ENCODE measurements around the gene SERPINB10. TPM values are rescaled to one million over a fixed set of nuclear protein-coding genes. Genes with fewer than 3 reads are reported as not detected.

SERPINB10 gene
- total RNA-seq, 1 experiment from 2014 or later = not detected

- Histone ChIP-seq H3K4me3 (ENCODE audit: low read depth, low read length) (no peak overlapping the region), H3K27me3 (replicated peaks; ENCODE audit: control insufficient read depth, insufficient read depth, low read length) (no peaks in the 10 kb centered on the region), H3K9me3 (no peaks in the 10 kb centered on the region), H3K4me1 (no peaks in the 10 kb centered on the region), H3K36me3 (ENCODE audit: control insufficient read depth, insufficient read depth, low read length) (no peaks in the 10 kb centered on the region)
- Mint-ChIP-seq H3K36me3 (ENCODE audit: insufficient read depth, unreplicated experiment) (no peaks in the 10 kb centered on the region), H3K4me1 (ENCODE audit: low read depth, unreplicated experiment) (no peaks in the 10 kb centered on the region), H3K9me3 (ENCODE audit: unreplicated experiment) (no peaks in the 10 kb centered on the region), H3K27ac (ENCODE audit: unreplicated experiment) (no peak overlapping the region), H3K4me3 (ENCODE audit: unreplicated experiment) (no peak overlapping the region), H3K27me3 (ENCODE audit: insufficient read depth, unreplicated experiment) (no peaks in the 10 kb centered on the region)
- ChIA-PET POLR2A (no interaction called here), CTCF (no interaction called here)
- BruUV-seq (replicated peaks) = no TSS peak
- no peak for DNase-seq
- TF ChIP-seq CTCF (IDR thresholded peaks at IDR 0.05; ENCODE audit: insufficient read depth in 1 of 2, low read depth in 1 of 2, low read length in 1 of 2, severe bottlenecking in 1 of 2, unreplicated experiment in 1 of 2) = no peak
- intact Hi-C loops (cut with micrococcal nuclease; ENCODE audit: unreplicated experiment) = no loop called here
These were observed 74.0 kb downstream of the SERPINB10 start for GRCh38 chr18:63981719-63982118.

DNA sequence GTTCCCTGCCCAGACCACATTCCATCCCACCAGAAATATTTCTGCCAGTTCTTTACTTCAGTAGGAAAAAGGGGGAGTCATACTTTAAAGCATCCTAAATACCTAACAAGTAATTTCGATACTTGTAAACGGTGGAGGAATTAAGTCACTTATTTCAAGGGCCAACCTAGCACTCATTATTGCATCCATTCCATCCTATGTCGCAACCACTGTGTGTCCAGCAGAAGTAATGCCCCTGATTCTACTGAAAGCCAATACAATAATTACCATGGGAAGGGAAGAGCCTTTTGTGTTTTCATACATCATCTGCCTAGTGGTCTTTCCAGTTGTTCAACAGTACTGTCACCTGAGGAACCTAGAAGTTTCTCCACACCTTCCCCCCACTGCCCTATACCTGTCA, 74.6 kb downstream of the SERPINB10 start:
- no peaks in the 10 kb centered on the region for H3K36me3 Mint-ChIP-seq (ENCODE audit: insufficient read depth, unreplicated experiment)
- intact Hi-C loops (cut with micrococcal nuclease; ENCODE audit: unreplicated experiment) = no loop called here
- no peak for TF ChIP-seq CTCF (IDR thresholded peaks at IDR 0.05; ENCODE audit: insufficient read depth in 1 of 2, low read depth in 1 of 2, low read length in 1 of 2, severe bottlenecking in 1 of 2, unreplicated experiment in 1 of 2)
- H3K9me3 Mint-ChIP-seq (ENCODE audit: unreplicated experiment) = no peaks in the 10 kb centered on the region
- H3K4me3 ChIP-seq (ENCODE audit: low read depth, low read length) = no peak overlapping the region
- no peaks in the 10 kb centered on the region for H3K27me3 ChIP-seq (replicated peaks; ENCODE audit: control insufficient read depth, insufficient read depth, low read length)
- ChIA-PET POLR2A (no interaction called here), CTCF (no interaction called here)
- no peaks in the 10 kb centered on the region for H3K27me3 Mint-ChIP-seq (ENCODE audit: insufficient read depth, unreplicated experiment)
- no peaks in the 10 kb centered on the region for H3K36me3 ChIP-seq (ENCODE audit: control insufficient read depth, insufficient read depth, low read length)
- no peaks in the 10 kb centered on the region for H3K9me3 ChIP-seq
- H3K4me3 Mint-ChIP-seq (ENCODE audit: unreplicated experiment) = no peak overlapping the region
- H3K27ac Mint-ChIP-seq (ENCODE audit: unreplicated experiment) = no peak overlapping the region
- H3K4me1 Mint-ChIP-seq (ENCODE audit: low read depth, unreplicated experiment) = no peaks in the 10 kb centered on the region
- no TSS peak for BruUV-seq (replicated peaks)
- no peak for DNase-seq
- H3K4me1 ChIP-seq = no peaks in the 10 kb centered on the region

Other genes starting within 250 kb of the SERPINB10 start
- gene SERPINB3, start 246.1 kb upstream of the SERPINB10 start, total RNA-seq (2022) = not detected in 2 replicates
- gene SERPINB11, start 205.0 kb upstream of the SERPINB10 start, total RNA-seq (2022) = not detected in 2 replicates
- gene SERPINB7, start 132.5 kb upstream of the SERPINB10 start, total RNA-seq (2022) = not detected in 2 replicates
- not detected in 2 replicates for gene SERPINB2, start 20.3 kb upstream of the SERPINB10 start, total RNA-seq (2022)
- gene HMSD, start 41.3 kb downstream of the SERPINB10 start, total RNA-seq (2022) = not detected in 2 replicates
- gene SERPINB8, start 62.1 kb downstream of the SERPINB10 start, total RNA-seq (2022) = 0.97 and 0.98 TPM in 2 replicates
- not detected in 2 replicates for gene LINC00305, start 241.1 kb downstream of the SERPINB10 start, total RNA-seq (2022)

All from Caco-2 (cell line).